H1 (cell line): Measurements from ENCODE around the gene DDX4.

Experiments used
- CBX8 ChIP-seq: fragments of 300-800, 300-1000 bp; sonication (generic); IDR thresholded peaks from 2 replicates; pipeline ENCODE4 v1.7.1; 2016; ENCODE audit warnings: low read depth, low read length, borderline replicate concordance
- CTCF ChIP-seq, 3 experiments: IDR thresholded peaks; 1 replicate in 2 of 3; 2 replicates in 1 of 3; pipeline versions ENCODE4 v1.5.1 to v1.6.1; 2011; ENCODE audit warnings: low read length in 3 of 3, mild to moderate bottlenecking in 3 of 3, inconsistent platforms in 2 of 3, low read depth in 1 of 3, moderate library complexity in 1 of 3; ENCODE audit not compliant: insufficient read depth in 1 of 3; ENCODE audit errors: control extremely low read depth in 1 of 3
- EGR1 ChIP-seq: IDR thresholded peaks from 2 replicates; pipeline ENCODE4 v1.6.1; 2011; ENCODE audit warnings: low read depth, low read length, borderline replicate concordance
- HDAC2 ChIP-seq, 2 experiments: fragments of 300-600 bp in 1 of 2; sonication (generic) in 1 of 2; IDR thresholded peaks; 2 replicates each; pipeline ENCODE4 v1.6.1; 2011 to 2012; ENCODE audit warnings: low read depth in 2 of 2, low read length in 2 of 2, mild to moderate bottlenecking in 2 of 2, moderate library complexity in 2 of 2, borderline replicate concordance in 1 of 2, inconsistent platforms in 1 of 2
- KDM1A ChIP-seq: fragments of 200-600, 300-600 bp; sonication (generic); IDR thresholded peaks from 2 replicates; pipeline ENCODE4 v1.7.1; 2016; ENCODE audit warnings: mild to moderate bottlenecking, low read length, borderline replicate concordance
- POLR2AphosphoS5 ChIP-seq: IDR thresholded peaks from 2 replicates; pipeline ENCODE4 v1.6.1; 2011; ENCODE audit warnings: low read depth, low read length
- RAD21 ChIP-seq, 2 experiments: IDR thresholded peaks in 1 of 2; conservative IDR thresholded peaks in 1 of 2; 2 replicates each; pipeline ENCODE4 v1.6.1; 2011; ENCODE audit warnings: low read depth in 2 of 2, low read length in 2 of 2, improper control_type of control experiment in 1 of 2, inconsistent platforms in 1 of 2, mild to moderate bottlenecking in 1 of 2, moderate library complexity in 1 of 2
- RXRA ChIP-seq: IDR thresholded peaks from 2 replicates; pipeline ENCODE4 v1.6.1; 2011; ENCODE audit warnings: low read depth, mild to moderate bottlenecking, low read length, moderate library complexity; ENCODE audit not compliant: insufficient read depth
- SP2 ChIP-seq: IDR thresholded peaks from 2 replicates; pipeline ENCODE4 v1.6.1; 2012; ENCODE audit warnings: mild to moderate bottlenecking, low read length, inconsistent platforms
- TAF7 ChIP-seq: optimal IDR thresholded peaks from 2 replicates; pipeline ENCODE3; 2011; ENCODE audit warnings: low read depth, mild to moderate bottlenecking, inconsistent platforms, low read length, moderate library complexity, borderline replicate concordance

- no peak for TF ChIP-seq POLR2AphosphoS5
- no peak for TF ChIP-seq SP2
- TF ChIP-seq TAF7 = no peak
- no peak for TF ChIP-seq CTCF (IDR thresholded peaks at IDR 0.05; ENCODE audit: control extremely low read depth in 1 of 3, insufficient read depth in 1 of 3, low read depth in 1 of 3, low read length in 3 of 3)
- no peak for TF ChIP-seq RAD21 (IDR thresholded peaks at IDR 0.05 in 1 of 2, conservative IDR thresholded peaks at IDR 0.05 in 1 of 2; ENCODE audit: low read depth in 2 of 2, low read length in 2 of 2)
- TF ChIP-seq CBX8 = no peak
- TF ChIP-seq KDM1A = no peak
- no peak for TF ChIP-seq EGR1
- TF ChIP-seq RXRA = no peak
- no peak for TF ChIP-seq HDAC2 (IDR thresholded peaks at IDR 0.05; ENCODE audit: borderline replicate concordance in 1 of 2, low read depth in 2 of 2, low read length in 2 of 2)
Observed at GRCh38 chr5:55699041-55699688, 38.7 kb upstream of the DDX4 start.
